Uterus (tissue), 4 donors: ENCODE measurements around the gene CRELD2. TPM values are rescaled to one million over a fixed set of nuclear protein-coding genes. Genes with fewer than 3 reads are reported as not detected.

Source experiments
- DNase-seq, 2 donors: peaks; one replicate each; pipeline ENCODE4 v3.0.0-alpha.2; 2019 to 2020
- H3K27ac ChIP-seq, 2 donors: fragments of 200-600 bp; sonication (generic); 1 replicate in 1 of 2; 2 replicates in 1 of 2; pipeline ENCODE4 v1.5.1; 2016 to 2018
- H3K27me3 ChIP-seq, 2 donors: fragments of 200-600 bp; sonication (generic); one replicate each; pipeline ENCODE4 v1.5.1; 2018 to 2019; ENCODE audit warnings: control low read depth in 1 of 2
- H3K36me3 ChIP-seq, 2 donors: fragments of 200-600 bp; sonication (generic); one replicate each; pipeline ENCODE4 v1.5.1; 2019; ENCODE audit warnings: control low read depth in 1 of 2
- H3K4me1 ChIP-seq, 2 donors: fragments of 200-600 bp; sonication (generic); one replicate each; pipeline ENCODE4 v1.5.1; 2018 to 2019; ENCODE audit warnings: control low read depth in 1 of 2
- H3K4me3 ChIP-seq, 2 donors: fragments of 200-600 bp; sonication (generic); 1 replicate in 1 of 2; 2 replicates in 1 of 2; pipeline ENCODE4 v1.5.1; 2018 to 2019; ENCODE audit warnings: mild to moderate bottlenecking in 1 of 2
- H3K9me3 ChIP-seq, 2 donors: fragments of 200-600 bp; sonication (generic); one replicate each; pipeline ENCODE4 v1.5.1; 2019; ENCODE audit warnings: control low read depth in 1 of 2
- POLR2A ChIP-seq, 2 donors: fragments of 450-650 bp; IDR thresholded peaks; one replicate each; pipeline ENCODE4 v1.6.1; 2016; ENCODE audit warnings: antibody characterized with exemption in 2 of 2, mild to moderate bottlenecking in 1 of 2, moderate library complexity in 1 of 2
- intact Hi-C: fragments of 100-400 bp; cut with DNase I; formaldehyde crosslinking; loops from one replicate; pipeline ENCODE4 v1.15.1; 2023; ENCODE audit warnings: low total_unique reads
- total RNA-seq, 4 donors: library from RNA; depleted of rRNA in 3 of 4; stranded (reverse); fragments of >200 nt in 3 of 4; gene quantifications; one replicate each; pipeline versions ENCODE4 v1.1.0 to v1.2.4, GENCODE V29; 2014 to 2023
- TF ChIP-seq, protein P1 (sequence below), 4 experiments: fragments of 200-600 bp in 2 of 4; fragments of 450-650 bp in 2 of 4; sonication (generic) in 2 of 4; IDR thresholded peaks; one replicate each; pipeline ENCODE4 v1.5.1; 2016 to 2019; ENCODE audit warnings: antibody characterized with exemption in 4 of 4, mild to moderate bottlenecking in 2 of 4, moderate library complexity in 1 of 4
- donor health status: DM: yes; HTN: yes; CAD: no.

Gene CRELD2
- total RNA-seq, 4 donors from 2014 or later: 3.6 to 37.0 (median 14.6) TPM

DNA sequence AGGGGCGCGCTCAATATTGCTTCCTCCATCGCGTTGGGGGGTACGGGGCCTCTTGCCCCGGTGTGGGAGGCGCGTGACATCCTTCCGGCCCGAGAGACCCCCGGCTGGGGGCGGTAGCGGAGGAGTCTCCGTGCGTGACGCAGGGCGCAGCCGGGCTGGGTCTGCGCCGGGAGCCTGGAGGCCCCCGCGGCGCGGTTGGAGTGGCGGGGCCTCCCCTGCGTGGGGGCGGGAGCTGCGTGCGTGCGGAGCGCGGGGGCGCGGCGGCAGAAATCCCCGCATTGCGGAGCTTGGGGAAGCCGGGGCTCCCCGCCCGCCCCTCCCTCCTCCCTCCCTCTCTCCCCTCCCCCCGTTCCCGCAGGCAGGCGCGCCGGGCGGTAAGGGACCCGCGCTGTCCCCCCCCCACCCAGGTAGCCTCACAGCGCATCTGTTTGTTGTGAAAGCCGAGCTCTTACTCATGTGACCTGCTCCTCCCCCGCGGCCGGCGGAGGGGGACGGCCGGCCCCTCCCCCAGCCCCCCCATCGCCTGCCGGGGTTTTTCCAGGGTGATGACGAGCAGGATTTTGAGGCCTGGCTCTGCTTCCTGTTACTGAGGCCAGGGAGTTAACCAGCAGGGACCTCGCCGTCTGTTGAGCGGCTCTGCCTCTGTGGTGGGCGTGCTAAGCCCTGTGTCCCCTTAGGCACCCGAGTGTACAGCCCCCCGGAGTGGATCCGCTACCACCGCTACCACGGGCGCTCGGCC is 43.7 kb downstream of the CRELD2 start:
- Histone ChIP-seq H3K36me3 (no peaks in the 10 kb centered on the region), H3K27ac (peak overlapping the region; percentile 93 to 95)
- intact Hi-C loops: no loop called here

DNA sequence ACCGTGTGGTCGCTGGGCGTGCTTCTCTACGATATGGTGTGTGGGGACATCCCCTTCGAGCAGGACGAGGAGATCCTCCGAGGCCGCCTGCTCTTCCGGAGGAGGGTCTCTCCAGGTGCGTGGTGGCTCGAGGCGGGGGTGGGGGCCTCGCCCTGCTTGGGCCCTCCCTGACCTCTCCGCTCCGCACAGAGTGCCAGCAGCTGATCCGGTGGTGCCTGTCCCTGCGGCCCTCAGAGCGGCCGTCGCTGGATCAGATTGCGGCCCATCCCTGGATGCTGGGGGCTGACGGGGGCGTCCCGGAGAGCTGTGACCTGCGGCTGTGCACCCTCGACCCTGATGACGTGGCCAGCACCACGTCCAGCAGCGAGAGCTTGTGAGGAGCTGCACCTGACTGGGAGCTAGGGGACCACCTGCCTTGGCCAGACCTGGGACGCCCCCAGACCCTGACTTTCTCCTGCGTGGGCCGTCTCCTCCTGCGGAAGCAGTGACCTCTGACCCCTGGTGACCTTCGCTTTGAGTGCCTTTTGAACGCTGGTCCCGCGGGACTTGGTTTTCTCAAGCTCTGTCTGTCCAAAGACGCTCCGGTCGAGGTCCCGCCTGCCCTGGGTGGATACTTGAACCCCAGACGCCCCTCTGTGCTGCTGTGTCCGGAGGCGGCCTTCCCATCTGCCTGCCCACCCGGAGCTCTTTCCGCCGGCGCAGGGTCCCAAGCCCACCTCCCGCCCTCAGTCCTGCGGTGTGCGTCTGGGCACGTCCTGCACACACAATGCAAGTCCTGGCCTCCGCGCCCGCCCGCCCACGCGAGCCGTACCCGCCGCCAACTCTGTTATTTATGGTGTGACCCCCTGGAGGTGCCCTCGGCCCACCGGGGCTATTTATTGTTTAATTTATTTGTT is 44.6 kb downstream of the CRELD2 start:
- Histone ChIP-seq H3K9me3 (no peaks in the 10 kb centered on the region), H3K4me1 (peaks cover 5 to 40% of the 10 kb centered on the region in 2 donors), H3K4me3 (peak overlapping the region; percentile 55 to 79), H3K27ac (peak overlapping the region; percentile 93 to 95), H3K27me3 (no peaks in the 10 kb centered on the region), H3K36me3 (no peaks in the 10 kb centered on the region)
- DNase-seq: peak; percentile 56 to 59
- intact Hi-C loops: no loop called here
- no peak for TF ChIP-seq POLR2A (IDR thresholded peaks at IDR 0.05)
- TF ChIP-seq, protein P1, sequence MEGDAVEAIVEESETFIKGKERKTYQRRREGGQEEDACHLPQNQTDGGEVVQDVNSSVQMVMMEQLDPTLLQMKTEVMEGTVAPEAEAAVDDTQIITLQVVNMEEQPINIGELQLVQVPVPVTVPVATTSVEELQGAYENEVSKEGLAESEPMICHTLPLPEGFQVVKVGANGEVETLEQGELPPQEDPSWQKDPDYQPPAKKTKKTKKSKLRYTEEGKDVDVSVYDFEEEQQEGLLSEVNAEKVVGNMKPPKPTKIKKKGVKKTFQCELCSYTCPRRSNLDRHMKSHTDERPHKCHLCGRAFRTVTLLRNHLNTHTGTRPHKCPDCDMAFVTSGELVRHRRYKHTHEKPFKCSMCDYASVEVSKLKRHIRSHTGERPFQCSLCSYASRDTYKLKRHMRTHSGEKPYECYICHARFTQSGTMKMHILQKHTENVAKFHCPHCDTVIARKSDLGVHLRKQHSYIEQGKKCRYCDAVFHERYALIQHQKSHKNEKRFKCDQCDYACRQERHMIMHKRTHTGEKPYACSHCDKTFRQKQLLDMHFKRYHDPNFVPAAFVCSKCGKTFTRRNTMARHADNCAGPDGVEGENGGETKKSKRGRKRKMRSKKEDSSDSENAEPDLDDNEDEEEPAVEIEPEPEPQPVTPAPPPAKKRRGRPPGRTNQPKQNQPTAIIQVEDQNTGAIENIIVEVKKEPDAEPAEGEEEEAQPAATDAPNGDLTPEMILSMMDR (IDR thresholded peaks at IDR 0.05): no peak

More for the DNA sequence above, 43.7 kb downstream of the CRELD2 start:
- Histone ChIP-seq H3K27me3 (no peaks in the 10 kb centered on the region), H3K4me3 (peak overlapping the region; percentile 55 to 79), H3K4me1 (peaks cover 5 to 36% of the 10 kb centered on the region in 2 donors), H3K9me3 (no peaks in the 10 kb centered on the region)
- DNase-seq: peak; percentile 96
- TF ChIP-seq, protein P1 (IDR thresholded peaks at IDR 0.05): peak in 1 of 4 experiments; percentile 28
- TF ChIP-seq POLR2A (IDR thresholded peaks at IDR 0.05): peak; percentile 60 to 67

DNA sequence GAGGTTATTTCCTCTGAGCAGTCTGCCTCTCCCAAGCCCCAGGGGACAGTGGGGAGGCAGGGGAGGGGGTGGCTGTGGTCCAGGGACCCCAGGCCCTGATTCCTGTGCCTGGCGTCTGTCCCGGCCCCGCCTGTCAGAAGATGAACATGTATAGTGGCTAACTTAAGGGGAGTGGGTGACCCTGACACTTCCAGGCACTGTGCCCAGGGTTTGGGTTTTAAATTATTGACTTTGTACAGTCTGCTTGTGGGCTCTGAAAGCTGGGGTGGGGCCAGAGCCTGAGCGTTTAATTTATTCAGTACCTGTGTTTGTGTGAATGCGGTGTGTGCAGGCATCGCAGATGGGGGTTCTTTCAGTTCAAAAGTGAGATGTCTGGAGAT is 45.2 kb downstream of the CRELD2 start:
- Histone ChIP-seq H3K4me1 (peaks cover 5 to 40% of the 10 kb centered on the region in 2 donors), H3K27me3 (no peaks in the 10 kb centered on the region), H3K4me3 (peak overlapping the region; percentile 55 to 79), H3K9me3 (no peaks in the 10 kb centered on the region), H3K27ac (peak overlapping the region; percentile 93 to 95), H3K36me3 (no peaks in the 10 kb centered on the region)
- intact Hi-C loops: no loop called here
- no peak for TF ChIP-seq POLR2A (IDR thresholded peaks at IDR 0.05)
- TF ChIP-seq, protein P1 (IDR thresholded peaks at IDR 0.05): no peak
- peak in 1 of 2 donors; percentile 48 for DNase-seq

DNA sequence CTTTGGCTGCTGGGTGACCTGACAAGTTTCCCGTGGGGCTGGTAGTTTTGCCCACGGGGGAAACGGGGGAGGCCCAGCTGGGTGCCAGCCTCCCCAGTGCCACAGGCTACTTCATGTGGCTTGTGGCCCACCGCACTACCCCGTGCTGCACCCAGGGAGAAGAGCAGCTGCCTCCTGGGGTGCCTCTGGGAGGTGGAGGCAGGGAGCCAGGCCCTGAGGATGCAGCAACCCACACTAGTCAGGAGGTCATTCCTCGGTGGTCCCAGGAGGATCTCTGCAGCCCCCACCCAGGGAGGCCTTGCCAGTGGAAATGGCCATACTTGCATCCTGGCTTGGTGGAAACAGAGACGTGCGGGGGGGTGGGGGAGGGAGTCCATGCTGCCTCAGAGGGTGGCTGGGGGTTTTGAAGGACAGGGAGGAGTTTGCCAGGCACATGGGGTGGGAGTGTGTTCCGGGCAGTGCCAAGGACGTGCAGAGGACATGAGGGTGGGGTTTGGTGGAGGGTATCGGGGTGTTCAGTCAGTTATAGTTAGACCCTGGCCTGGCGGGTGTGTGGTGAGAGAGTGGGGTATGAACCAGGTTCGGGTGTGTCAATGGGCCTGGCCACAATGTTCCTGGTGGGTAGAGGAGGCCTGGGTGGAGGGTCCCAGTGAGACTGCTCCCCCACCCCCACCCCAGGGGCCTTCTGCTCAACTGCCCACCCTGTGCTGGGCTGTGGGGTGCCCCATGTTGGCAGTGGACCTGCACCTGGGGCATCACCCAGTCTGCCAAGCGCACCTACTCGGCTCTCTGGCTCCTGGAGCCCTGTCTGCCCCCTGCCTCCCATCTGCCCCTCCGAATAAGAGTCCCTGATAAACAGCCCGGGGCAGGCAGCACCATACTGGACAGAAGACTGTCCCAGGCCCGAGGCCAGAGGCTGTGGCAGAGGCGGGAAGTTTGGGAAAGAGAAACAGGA is 46.0 kb downstream of the CRELD2 start:
- TF ChIP-seq, protein P1 (IDR thresholded peaks at IDR 0.05): no peak
- no peak for TF ChIP-seq POLR2A (IDR thresholded peaks at IDR 0.05)
- Histone ChIP-seq H3K9me3 (no peaks in the 10 kb centered on the region), H3K27me3 (no peaks in the 10 kb centered on the region), H3K4me3 (no peak overlapping the region), H3K36me3 (no peaks in the 10 kb centered on the region), H3K4me1 (peaks cover 5 to 40% of the 10 kb centered on the region in 2 donors), H3K27ac (peak overlapping the region; percentile 93 to 95)
- intact Hi-C loops: no loop called here
- peak; percentile 17 to 26 for DNase-seq
